Measurements from ENCODE around the gene VPS11.
"Not testable (repeated sequence)": the region's sequence is repeated elsewhere in the genome, so short reads cannot be mapped to it uniquely, and the experiment has no call there.

The VPS11 gene

DNA sequence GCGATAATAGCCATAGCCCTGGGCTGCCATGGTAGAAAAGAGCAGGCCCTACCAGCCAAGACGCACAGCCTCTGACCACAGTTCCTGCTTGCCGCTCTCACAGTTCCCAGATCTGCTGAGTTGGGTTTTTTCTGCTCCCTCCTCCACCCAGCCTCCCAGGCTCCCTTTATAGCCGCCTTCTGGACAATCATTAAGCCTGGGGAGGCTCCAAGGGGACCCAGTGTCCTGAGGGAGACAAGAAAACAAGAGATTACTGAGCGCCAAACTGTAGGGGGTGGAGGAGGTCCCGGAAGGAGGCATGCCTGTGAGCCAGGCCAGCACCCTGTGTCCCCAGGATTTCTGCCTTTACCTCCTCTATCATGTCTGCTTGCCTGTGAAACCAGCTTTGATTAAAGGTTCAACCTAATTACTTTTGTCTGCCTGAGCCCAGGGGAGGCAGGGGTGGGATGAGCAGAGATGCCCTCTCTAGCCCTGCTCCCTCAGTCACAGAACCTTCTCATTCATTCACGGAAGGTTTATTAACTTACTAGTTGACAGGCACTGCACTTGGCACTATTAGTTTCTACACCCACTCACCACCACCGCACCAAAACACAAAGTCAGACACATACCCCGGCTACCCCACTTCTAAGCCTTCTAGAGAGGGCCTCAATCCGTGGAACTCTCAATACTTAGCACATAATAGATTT, 38.1 kb upstream of the VPS11 start:
- Histone ChIP-seq H3K36me3 (ENCODE audit: low read depth) (peaks cover 27% of the 10 kb centered on the region), H3K9me3 (ENCODE audit: severe bottlenecking) (no peaks in the 10 kb centered on the region), H3K27ac (ENCODE audit: poor library complexity, severe bottlenecking) (peak overlapping the region; percentile 53), H3K27me3 (ENCODE audit: insufficient read depth, poor library complexity, severe bottlenecking) (no peaks in the 10 kb centered on the region), H3K4me1 (ENCODE audit: insufficient read depth, poor library complexity, severe bottlenecking) (peaks cover 8% of the 10 kb centered on the region), H3K4me3 (ENCODE audit: severe bottlenecking) (peak overlapping the region; percentile 82)
- DNase-seq (ENCODE audit: low spot score), result no peak
- peak; percentile 1; the same call in 1 of the 3 replicates for ATAC-seq (ENCODE audit: low read depth)
- TF ChIP-seq, protein P1, sequence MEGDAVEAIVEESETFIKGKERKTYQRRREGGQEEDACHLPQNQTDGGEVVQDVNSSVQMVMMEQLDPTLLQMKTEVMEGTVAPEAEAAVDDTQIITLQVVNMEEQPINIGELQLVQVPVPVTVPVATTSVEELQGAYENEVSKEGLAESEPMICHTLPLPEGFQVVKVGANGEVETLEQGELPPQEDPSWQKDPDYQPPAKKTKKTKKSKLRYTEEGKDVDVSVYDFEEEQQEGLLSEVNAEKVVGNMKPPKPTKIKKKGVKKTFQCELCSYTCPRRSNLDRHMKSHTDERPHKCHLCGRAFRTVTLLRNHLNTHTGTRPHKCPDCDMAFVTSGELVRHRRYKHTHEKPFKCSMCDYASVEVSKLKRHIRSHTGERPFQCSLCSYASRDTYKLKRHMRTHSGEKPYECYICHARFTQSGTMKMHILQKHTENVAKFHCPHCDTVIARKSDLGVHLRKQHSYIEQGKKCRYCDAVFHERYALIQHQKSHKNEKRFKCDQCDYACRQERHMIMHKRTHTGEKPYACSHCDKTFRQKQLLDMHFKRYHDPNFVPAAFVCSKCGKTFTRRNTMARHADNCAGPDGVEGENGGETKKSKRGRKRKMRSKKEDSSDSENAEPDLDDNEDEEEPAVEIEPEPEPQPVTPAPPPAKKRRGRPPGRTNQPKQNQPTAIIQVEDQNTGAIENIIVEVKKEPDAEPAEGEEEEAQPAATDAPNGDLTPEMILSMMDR (IDR thresholded peaks at IDR 0.05; ENCODE audit: poor library complexity, severe bottlenecking), result no peak

DNA sequence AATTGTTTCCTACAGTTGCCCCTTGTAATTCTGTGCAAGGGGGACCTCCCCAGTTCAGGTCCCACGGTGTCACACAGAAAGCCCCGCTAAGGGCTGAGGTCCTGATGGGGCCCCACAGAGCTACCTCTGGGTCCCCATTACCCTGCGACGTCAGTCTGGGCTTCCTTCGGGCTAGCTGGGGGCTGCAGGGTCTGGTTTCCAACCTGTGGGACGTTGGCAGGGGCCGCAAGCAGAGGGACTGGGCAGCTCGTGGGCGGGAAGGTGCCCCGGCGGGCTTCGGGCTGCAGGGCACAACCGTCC, 37.6 kb upstream of the VPS11 start:
- DNase-seq (ENCODE audit: low spot score) (no peak), ATAC-seq (ENCODE audit: low read depth) (no peak)
- Histone ChIP-seq H3K9me3 (ENCODE audit: severe bottlenecking) (no peaks in the 10 kb centered on the region), H3K4me1 (ENCODE audit: insufficient read depth, poor library complexity, severe bottlenecking) (peaks cover 8% of the 10 kb centered on the region), H3K27me3 (ENCODE audit: insufficient read depth, poor library complexity, severe bottlenecking) (no peaks in the 10 kb centered on the region), H3K27ac (ENCODE audit: poor library complexity, severe bottlenecking) (peak overlapping the region; percentile 53), H3K36me3 (ENCODE audit: low read depth) (peaks cover 24% of the 10 kb centered on the region), H3K4me3 (ENCODE audit: severe bottlenecking) (peak overlapping the region; percentile 82)
- TF ChIP-seq, protein P1 (IDR thresholded peaks at IDR 0.05; ENCODE audit: poor library complexity, severe bottlenecking), result no peak

DNA sequence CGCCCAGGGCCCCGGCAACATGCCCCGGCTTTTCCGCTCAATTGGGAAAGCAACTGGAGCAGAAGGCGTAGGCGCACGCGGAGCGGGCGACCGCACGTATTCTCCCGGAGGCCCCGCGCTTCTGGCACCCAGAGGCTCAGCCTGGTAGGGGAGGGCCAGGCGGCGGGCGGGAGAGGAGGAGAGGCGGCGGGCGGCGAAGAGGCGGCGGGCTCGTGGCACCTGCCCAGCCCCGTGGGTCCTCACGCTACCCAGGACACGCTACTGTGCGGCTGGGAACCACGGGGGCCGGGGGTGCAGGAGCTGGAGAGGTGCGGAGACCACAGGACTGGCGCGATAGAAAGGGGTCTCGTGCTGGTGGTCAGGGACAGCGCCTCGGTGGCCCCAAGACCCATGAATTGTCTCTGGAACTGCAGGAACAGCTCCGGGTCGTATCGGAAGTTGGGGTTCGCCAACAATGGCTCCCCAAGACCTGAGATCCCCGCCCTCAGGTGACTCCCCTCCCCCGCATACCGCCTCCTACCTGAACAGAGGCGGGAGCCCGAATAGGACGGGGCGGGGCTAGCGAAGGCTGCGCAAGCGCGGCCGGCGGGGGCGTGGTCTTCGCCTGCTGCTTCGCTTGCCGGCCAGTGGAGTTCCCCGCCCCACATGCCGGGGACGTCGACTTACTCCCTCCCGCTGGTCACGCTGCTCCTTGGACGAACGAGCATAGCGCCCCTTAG, 37.1 kb upstream of the VPS11 start, which contains the start of gene SLC37A4:
Gene SLC37A4 (minus strand): TSS at position 549 of the 719 bp plus-strand sequence.
- no peaks in the 10 kb centered on the region for H3K9me3 ChIP-seq (ENCODE audit: severe bottlenecking)
- H3K27ac ChIP-seq (ENCODE audit: poor library complexity, severe bottlenecking), result peak within 1 kb of the TSS; percentile 53
- H3K27me3 ChIP-seq (ENCODE audit: insufficient read depth, poor library complexity, severe bottlenecking), result no peaks in the 10 kb centered on the region
- ATAC-seq (ENCODE audit: low read depth) (peak; percentile 81), DNase-seq (ENCODE audit: low spot score) (peak; percentile 98)
- peaks cover 19% of the 10 kb centered on the region for H3K36me3 ChIP-seq (ENCODE audit: low read depth)
- peak within 1 kb of the TSS; percentile 82 for H3K4me3 ChIP-seq (ENCODE audit: severe bottlenecking)
- TF ChIP-seq, protein P1 (IDR thresholded peaks at IDR 0.05; ENCODE audit: poor library complexity, severe bottlenecking), result peak; percentile 96
- H3K4me1 ChIP-seq (ENCODE audit: insufficient read depth, poor library complexity, severe bottlenecking), result peaks cover 8% of the 10 kb centered on the region

DNA sequence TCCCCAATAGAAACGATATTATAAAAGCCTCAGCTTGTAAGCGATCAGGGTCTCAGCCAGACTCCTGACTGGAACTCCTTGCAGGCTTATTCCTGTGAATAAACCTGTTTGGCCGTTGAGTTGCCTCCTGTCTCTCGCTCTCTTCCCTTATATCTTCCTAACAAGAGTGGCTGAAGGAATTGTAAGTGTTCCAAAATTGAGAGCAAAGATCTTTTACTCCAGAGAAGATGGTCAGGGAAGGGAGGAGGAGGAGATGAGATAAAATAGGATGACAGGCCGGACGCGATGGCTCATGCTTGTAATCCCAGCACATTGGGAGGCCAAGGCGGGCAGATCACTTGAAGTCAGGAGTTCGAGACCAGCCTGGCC, 35.7 kb upstream of the VPS11 start:
- Histone ChIP-seq H3K27me3 (ENCODE audit: insufficient read depth, poor library complexity, severe bottlenecking) (no peaks in the 10 kb centered on the region), H3K36me3 (ENCODE audit: low read depth) (peaks cover 18% of the 10 kb centered on the region), H3K9me3 (ENCODE audit: severe bottlenecking) (no peaks in the 10 kb centered on the region), H3K27ac (ENCODE audit: poor library complexity, severe bottlenecking) (no peak overlapping the region), H3K4me3 (ENCODE audit: severe bottlenecking) (no peak overlapping the region), H3K4me1 (ENCODE audit: insufficient read depth, poor library complexity, severe bottlenecking) (peaks cover 8% of the 10 kb centered on the region)
- DNase-seq (ENCODE audit: low spot score) (no peak), ATAC-seq (ENCODE audit: low read depth) (no peak)
- TF ChIP-seq, protein P1 (IDR thresholded peaks at IDR 0.05; ENCODE audit: poor library complexity, severe bottlenecking), result no peak

DNA sequence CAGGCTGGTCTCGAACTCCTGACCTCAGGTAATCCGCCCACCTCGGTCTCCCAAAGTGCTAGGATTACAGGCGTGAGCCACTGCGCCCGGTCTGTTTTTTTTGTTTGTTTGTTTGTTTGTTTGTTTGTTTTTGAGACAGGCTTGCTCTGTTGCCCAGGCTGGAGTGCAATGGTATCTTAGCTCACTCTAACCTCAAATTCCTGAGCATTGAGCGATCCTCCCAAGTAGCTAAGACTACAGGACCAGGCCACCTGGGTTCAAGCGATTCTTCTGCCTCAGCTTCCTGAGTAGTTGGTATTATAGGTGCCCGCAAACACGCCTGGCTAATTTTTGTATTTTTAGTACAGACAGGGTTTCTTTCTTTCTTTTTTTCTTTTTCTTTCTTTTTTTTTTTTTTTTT, 34.2 kb upstream of the VPS11 start:
- DNase-seq (ENCODE audit: low spot score); H3K9me3 ChIP-seq (ENCODE audit: severe bottlenecking); H3K4me3 ChIP-seq (ENCODE audit: severe bottlenecking); H3K36me3 ChIP-seq (ENCODE audit: low read depth); ATAC-seq (ENCODE audit: low read depth); H3K27me3 ChIP-seq (ENCODE audit: insufficient read depth, poor library complexity, severe bottlenecking); H3K27ac ChIP-seq (ENCODE audit: poor library complexity, severe bottlenecking); H3K4me1 ChIP-seq (ENCODE audit: insufficient read depth, poor library complexity, severe bottlenecking): not testable (repeated sequence)
